NCI-H82 treated with DMSO at 0.1 percent for 48 hours (cell line): Measurements from ENCODE around the gene SMO.
A peak's percentile ranks its signal among the peaks of the same experiment; 100 is the strongest.

Experiments
- DNase-seq: peaks from one replicate; lab custom pipeline; 2025; ENCODE audit not compliant: unreplicated experiment; lab: John Stamatoyannopoulos, UW

The SMO gene

GRCh38 chr7:129188372-129188891 is at the start of gene SMO:
Gene SMO (plus strand): TSS chr7:129188633. CDS start chr7:129189152, 519 bp downstream.
- peak; percentile 13 for DNase-seq

GRCh38 chr7:129143724-129144094 is 44.7 kb upstream of the SMO start:
- DNase-seq: no peak

- DNase-seq: peak; percentile 36
Observed at GRCh38 chr7:129144095-129144833, 44.2 kb upstream of the SMO start, which contains the start of gene TSPAN33. Gene TSPAN33 (plus strand): TSS chr7:129144707. CDS start chr7:129144981, 274 bp downstream.

GRCh38 chr7:129144834-129145668 is 43.4 kb upstream of the SMO start:
- no peak for DNase-seq

- DNase-seq: no peak
Observed at GRCh38 chr7:129146237-129146979, 42.0 kb upstream of the SMO start.

- DNase-seq: no peak
Observed at GRCh38 chr7:129147731-129148130, 40.7 kb upstream of the SMO start.

- DNase-seq: no peak
Observed at GRCh38 chr7:129149511-129149910, 38.9 kb upstream of the SMO start.

- DNase-seq: no peak
Observed at GRCh38 chr7:129150199-129150996, 38.0 kb upstream of the SMO start.

- DNase-seq: no peak
Observed at GRCh38 chr7:129157651-129158050, 30.8 kb upstream of the SMO start.

- no peak for DNase-seq
Observed at GRCh38 chr7:129159539-129159938, 28.9 kb upstream of the SMO start.

- no peak for DNase-seq
Observed at GRCh38 chr7:129160161-129160905, 28.1 kb upstream of the SMO start.

GRCh38 chr7:129161524-129162225 is 26.8 kb upstream of the SMO start:
- DNase-seq: no peak

GRCh38 chr7:129162732-129163131 is 25.7 kb upstream of the SMO start:
- no peak for DNase-seq

- no peak for DNase-seq
Observed at GRCh38 chr7:129163875-129164544, 24.4 kb upstream of the SMO start.

GRCh38 chr7:129166745-129167144 is 21.7 kb upstream of the SMO start:
- no peak for DNase-seq

- no peak for DNase-seq
Observed at GRCh38 chr7:129167817-129168216, 20.6 kb upstream of the SMO start.

- no peak for DNase-seq
Observed at GRCh38 chr7:129168231-129169021, 20.0 kb upstream of the SMO start.

- no peak for DNase-seq
Observed at GRCh38 chr7:129169171-129169671, 19.2 kb upstream of the SMO start.
